ENCODE data around the gene TBX21. TPM values are rescaled to one million over a fixed set of nuclear protein-coding genes. Genes with fewer than 3 reads are reported as not detected.

Gene TBX21
- total and polyA plus RNA-seq, 2 experiments from 2014 or later, result not detected

GRCh38 chr17:47729476-47729875 is 3.6 kb upstream of the TBX21 start:
- Histone ChIP-seq H3K9me2 (ENCODE audit: insufficient read depth) (no peaks in the 10 kb centered on the region), H2AFZ (no peak overlapping the region), H4K20me1 (replicated peaks; ENCODE audit: insufficient read depth) (no peaks in the 10 kb centered on the region), H3K4me3 (no peak overlapping the region), H3F3A (replicated peaks; ENCODE audit: low read depth) (0 out of 2 replicates have a peak, but pooled peaks cover 6% of the 10 kb centered on the region), H3K27ac (ENCODE audit: low read depth) (no peak overlapping the region), H3K79me2 (replicated peaks; ENCODE audit: insufficient read depth) (no peaks in the 10 kb centered on the region), H3K36me3 (ENCODE audit: insufficient read depth) (no peaks in the 10 kb centered on the region), H3K27me3 (ENCODE audit: insufficient read depth) (peaks cover 52% of the 10 kb centered on the region), H3K4me2 (no peak overlapping the region), H3K4me1 (ENCODE audit: insufficient read depth) (peaks cover 6% of the 10 kb centered on the region; the same call in 1 of the 2 replicates)
- ATAC-seq (no peak), DNase-seq (ENCODE audit: low spot score) (no peak)
- Mint-ChIP-seq H3K36me3 (ENCODE audit: low read depth) (no peaks in the 10 kb centered on the region; the same call in 2 of the 3 replicates), H3K4me1 (peaks cover 18% of the 10 kb centered on the region), H3K27me3 (ENCODE audit: insufficient read depth, low read depth, poor library complexity) (peaks cover 45% of the 10 kb centered on the region), H3K9me3 (no peaks in the 10 kb centered on the region), H3K4me3 (no peak overlapping the region), H3K27ac (no peak overlapping the region)
- TF ChIP-seq ZNF462 (CRISPR knock-in tag; IDR thresholded peaks at IDR 0.05), result no peak
- TF ChIP-seq REST (IDR thresholded peaks at IDR 0.05; ENCODE audit: unreplicated experiment), result no peak
- TF ChIP-seq POLR2AphosphoS5 (IDR thresholded peaks at IDR 0.05; ENCODE audit: low read depth), result no peak
- TF ChIP-seq CTCF (conservative IDR thresholded peaks at IDR 0.05; ENCODE audit: low read depth in 2 of 2), result no peak
- no peak for TF ChIP-seq ETS1 (IDR thresholded peaks at IDR 0.05)
- no peak for TF ChIP-seq JUNB (IDR thresholded peaks at IDR 0.05; ENCODE audit: unreplicated experiment)
- no peak for TF ChIP-seq NANOG (IDR thresholded peaks at IDR 0.05; ENCODE audit: borderline replicate concordance)
- TF ChIP-seq ZNF114 (CRISPR knock-in tag; IDR thresholded peaks at IDR 0.05), result no peak
- no peak for TF ChIP-seq CREB1 (CRISPR knock-in tag; IDR thresholded peaks at IDR 0.05; ENCODE audit: low read depth)
- no peak for TF ChIP-seq STAT1 (IDR thresholded peaks at IDR 0.05; ENCODE audit: unreplicated experiment)
- TF ChIP-seq ZNF331 (CRISPR knock-in tag; IDR thresholded peaks at IDR 0.05; ENCODE audit: low read depth), result no peak
- TF ChIP-seq EZH2 (IDR thresholded peaks at IDR 0.05; ENCODE audit: low read depth, unreplicated experiment), result no peak
- TF ChIP-seq EZH2phosphoT487 (IDR thresholded peaks at IDR 0.05; ENCODE audit: unreplicated experiment), result no peak
